NCI-H2081 treated with DMSO at 0.1 percent for 48 hours (cell line): ENCODE measurements around the gene WDR47.
A peak's percentile ranks its signal among the peaks of the same experiment; 100 is the strongest.
"Not testable (repeated sequence)": the region's sequence is repeated elsewhere in the genome, so short reads cannot be mapped to it uniquely, and the experiment has no call there.

Source experiments
- DNase-seq: peaks from one replicate; lab custom pipeline; 2025; lab: John Stamatoyannopoulos, UW

The WDR47 gene

DNA sequence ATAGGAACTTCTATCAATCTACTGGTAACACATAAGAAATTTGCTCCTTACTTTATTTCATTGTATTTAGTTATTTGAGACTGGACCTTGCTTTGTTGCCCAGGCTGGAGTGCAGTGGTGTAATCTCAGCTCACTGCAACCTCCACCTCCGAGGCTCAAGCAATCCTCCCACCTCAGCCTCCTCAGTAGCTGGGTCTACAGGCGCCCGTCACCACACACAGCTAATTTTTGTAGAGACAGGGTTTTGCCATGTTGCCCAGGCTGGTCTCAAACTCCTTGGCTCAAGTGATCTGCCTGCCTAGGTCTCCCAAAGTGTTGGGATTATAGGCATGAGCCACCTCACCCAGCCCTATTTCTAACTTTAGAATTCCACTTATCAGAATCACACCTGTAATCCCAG is 10.2 kb upstream of the WDR47 start:
- not testable (repeated sequence) for DNase-seq

DNA sequence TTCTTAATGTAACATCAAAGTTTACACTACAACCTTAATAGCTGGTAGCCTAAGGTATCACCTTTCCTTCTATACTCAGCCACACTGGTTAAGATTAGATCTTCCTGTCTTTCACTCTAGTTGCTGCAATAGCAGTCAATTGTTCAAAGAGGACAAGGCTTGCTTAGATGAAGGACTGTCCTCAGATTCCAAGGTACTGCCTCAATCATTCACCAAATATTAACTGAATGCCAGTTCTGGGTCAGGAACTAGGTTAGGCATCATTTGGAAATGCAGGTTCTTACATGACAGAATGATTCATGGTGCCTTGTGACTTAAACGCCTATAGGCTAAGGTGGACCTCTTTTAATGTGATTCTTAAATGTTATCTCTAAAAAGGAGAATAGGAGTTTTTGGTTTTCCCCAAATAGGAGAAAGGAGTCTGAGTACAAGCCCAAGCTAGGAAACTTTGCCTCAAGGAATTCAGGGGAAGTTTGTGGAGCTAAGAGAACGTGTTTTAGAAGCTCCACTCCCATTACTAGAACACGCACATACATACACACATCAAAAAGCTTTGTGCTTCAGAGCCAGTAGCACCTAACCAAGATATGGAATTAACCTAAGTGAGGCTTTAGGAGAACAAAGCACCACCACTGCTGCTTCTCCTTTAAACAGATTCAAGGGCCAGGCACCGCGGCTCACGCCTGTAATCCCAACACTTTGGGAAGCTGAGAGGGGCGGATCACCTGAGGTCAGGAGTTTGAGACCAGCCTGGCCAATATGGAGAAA is 8.5 kb upstream of the WDR47 start:
- no peak for DNase-seq

DNA sequence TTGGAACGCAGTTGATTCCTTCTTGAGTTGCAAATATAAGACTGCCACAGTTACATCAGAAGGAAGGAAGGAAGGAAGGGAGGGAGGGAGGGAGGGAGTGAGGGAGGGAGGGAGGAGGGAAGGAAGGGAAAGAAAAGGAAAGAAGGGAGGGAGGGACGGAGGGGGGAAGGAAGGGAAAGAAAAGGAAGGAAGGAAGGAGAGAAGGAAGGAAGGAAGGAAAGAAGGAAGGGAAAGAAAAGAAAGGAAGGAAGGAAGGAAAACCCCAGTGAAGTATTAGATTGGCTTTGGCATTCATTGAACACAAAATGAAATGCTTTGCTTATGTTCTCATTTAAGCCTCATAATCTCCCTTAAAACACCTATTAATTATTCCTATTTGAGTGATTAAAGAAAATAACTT is 6.4 kb upstream of the WDR47 start:
- DNase-seq: no peak

DNA sequence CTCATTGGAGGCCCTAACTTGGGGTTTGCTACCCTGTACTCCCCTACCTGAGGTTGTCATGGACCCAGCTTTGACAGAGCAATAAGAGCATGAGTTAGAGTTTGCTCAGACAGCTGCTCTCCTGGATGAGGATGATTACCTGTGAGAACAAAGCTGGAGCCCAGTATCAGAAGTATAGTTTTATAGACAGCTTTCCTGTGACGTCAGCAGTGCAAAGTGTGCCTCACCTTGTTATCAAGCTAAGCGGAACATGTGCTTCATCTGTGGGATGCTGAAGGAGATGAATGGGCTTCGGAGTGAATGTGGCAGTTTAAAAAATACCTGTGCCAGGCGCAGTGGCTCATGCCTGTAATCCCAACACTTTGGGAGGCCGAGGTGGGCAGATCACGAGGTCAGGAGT is 5.4 kb upstream of the WDR47 start:
- DNase-seq: no peak

DNA sequence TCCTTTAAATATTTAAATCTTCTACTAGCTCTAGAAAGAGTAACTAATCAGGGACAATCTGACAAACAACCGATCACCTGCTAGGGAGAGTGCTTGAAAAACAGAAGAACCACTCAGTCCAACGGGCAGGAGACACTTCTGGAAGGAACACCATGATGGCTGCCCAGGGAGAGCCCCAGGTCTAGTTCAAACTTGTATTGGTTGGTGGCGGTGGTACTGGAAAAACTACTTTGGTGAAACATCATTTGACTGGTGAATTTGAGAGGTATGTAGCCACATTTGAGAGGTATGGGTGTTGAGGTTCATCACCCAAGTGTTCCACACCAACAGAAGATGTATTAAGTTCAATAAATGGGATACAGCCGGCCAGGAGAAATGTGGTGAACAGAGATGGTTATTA is 4.8 kb upstream of the WDR47 start:
- DNase-seq: no peak

DNA sequence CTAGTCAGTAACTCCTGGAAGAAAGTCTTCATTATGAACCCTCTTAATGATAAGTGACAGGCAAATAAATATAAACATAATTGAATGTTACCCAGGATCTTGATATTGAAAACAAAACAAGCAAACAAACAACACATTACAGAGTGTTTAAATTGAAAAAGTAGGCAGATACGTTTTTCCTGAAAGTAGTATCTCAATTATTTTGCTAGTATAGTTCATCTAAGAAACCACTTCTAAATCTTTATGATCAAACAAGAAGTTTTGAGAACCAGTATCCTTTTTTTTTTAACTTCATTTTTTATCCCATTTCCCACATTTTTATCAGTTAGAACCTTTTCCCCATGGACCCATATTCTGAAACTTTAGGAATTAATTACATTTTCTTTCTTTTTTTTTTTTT is 3.7 kb upstream of the WDR47 start:
- no peak for DNase-seq

DNA sequence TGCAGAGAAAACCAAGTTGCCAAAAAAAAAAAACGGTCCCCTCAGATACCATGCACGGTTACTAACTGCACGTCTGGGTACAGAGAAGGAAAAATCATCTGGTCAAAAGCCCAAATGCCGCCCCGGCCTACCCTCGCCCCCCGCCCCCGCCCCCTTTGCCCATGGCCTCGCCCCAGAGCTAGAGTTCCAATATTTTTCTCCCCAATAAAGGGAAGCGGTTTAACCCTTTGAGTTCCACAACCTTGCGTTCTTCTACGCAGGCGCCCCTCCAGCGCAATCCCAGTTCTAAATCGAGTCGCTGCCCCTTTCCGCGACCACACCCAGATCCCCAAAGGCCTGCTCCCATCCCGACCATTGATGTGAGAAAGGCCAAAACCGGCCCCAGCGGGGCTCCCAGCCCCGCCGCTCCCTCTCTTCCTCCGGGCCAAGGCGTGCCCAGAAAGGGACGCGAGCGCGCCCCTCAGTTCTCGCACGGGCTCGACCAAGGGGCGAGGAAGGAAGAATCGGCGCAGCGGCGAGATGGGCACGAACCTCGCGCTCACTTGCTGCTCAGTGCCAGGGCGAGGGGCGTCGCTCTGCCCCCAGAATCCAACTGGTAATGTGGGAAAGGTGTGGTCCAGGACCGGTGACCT is 797 bp downstream of the WDR47 start:
- DNase-seq: no peak

DNA sequence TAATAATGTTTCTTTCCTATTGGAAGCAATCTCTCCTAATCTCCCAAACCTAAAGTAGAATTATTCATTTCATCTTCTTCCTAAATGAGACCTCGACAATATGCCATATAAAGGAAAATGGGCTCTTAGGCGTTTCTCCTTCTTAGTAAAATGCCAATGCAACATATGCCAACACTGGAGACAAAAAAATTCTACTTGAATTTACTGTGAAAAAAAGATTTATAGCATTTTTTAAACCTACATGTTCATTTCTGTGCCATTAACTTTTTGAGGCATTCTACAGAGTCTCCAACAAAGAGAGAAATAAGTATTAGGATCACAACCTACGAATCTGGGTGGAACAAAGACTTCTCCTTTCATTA is 1.3 kb downstream of the WDR47 start:
- DNase-seq: no peak

DNA sequence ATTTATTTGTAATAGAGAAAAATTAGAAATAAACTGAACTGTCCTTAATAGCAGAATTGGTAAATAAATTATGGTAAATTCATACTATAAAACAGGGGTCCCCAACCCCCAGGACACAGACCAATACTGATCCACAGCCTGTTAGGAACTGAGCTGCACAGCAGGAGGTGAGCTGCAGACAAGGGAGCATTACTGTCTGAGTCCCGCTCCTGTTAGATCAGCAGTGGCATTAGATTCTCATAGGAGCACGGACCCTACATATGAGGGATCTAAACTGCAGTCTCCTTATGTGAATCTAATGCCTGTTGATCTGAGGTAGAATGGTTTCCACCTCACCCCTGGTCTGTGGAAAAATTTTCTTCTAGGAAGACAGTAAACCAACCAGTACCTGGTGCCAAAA is 7.5 kb downstream of the WDR47 start:
- no peak for DNase-seq

DNA sequence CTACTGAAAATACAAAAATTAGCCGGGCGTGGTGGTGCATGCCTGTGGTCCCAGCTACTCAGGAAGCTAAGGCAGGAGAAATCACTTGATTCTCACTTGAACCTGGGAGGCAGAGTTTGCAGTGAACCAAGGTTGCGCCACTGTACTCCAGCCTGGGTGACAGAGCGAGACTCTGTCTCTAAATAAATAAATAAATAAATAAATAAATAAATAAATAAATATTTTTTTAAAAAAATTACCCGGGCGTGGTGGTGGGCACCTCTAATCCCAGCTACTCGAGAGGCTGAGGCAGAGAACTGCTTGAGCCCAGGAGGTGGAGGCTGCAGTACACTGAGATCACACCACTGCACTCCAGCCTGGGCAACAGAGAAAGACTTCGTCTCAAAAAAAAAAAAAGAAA is 12.4 kb downstream of the WDR47 start:
- not testable (repeated sequence) for DNase-seq

DNA sequence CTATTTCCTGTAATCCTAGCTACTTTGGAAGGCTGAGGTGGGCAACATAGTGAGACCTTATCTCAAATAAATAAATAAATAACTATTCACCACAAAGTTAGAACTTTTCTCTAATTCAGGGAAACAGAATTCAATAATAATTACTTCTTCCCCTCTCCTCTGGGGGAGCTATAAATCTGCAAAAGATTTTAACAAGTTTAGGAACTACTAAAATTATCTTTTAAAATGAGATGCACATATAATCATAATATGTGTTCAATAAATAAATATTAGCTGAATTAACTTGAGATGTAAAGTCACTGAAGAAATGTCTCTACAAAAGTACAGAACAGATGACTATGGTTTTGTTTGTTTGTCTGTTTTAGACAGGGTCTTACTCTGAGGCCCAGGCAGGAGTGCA is 14.1 kb downstream of the WDR47 start:
- no peak for DNase-seq

DNA sequence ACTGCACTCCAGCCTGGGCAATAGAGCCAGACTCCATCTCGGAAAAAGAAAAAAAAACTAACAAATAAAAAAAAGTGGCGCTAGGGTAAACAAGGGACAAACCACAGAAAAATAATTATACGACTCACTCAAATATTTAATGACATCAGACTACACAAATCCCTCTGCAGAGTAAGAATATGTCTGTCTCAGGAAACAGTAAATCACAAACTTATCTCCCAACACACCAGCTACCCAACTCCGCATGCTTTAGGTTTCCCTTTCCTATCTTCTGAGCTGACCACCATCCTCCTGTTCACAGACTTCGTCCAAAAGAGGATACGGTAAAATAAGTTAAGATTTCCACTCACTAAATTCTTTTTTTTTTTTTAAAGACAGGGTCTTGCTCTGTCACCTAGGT is 16.2 kb downstream of the WDR47 start:
- no peak for DNase-seq

DNA sequence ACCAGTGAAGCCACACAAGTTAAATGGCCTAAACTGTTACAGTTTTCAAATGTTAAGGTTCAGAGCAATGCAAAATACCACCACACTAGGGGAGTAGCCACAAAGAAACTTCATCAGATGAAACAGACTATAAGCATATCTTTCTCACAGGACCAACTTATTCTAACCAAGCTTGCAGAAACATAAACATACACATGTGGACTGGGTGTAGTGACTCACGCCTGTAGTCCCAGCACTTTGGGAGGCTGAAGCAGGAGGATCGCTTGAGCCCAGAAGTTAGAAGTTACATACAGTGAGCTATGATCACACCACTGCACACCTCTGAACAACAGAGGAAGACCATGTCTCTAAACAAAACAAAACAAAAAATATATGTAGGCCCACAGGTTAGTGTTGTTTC is 17.3 kb downstream of the WDR47 start:
- DNase-seq: no peak

DNA sequence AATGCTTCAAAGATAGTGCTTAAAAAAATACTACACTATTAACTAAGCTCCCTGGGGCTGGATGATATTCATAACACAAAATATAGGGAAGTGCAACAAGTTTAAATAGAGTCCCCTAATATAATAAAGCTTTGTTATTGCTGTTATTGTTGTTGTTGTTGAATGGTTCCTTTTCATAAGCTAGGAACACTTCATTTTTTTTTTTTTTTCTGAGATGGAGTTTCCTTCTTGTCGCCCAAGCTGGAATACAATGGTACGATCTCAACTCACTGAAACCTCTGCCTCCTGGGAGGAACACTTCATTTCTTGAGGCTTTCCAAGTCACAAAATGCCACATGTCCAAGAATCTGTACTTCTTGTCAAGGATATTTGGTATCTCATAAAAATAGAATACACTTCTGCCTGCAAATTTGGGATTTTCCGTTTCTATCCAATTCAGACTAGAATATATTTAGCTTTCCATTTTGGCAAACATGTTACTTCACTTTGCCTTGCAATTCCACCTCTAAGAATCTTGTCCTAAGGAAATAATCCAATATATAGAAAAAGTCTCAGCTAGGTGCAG is 21.1 kb downstream of the WDR47 start:
- no peak for DNase-seq

DNA sequence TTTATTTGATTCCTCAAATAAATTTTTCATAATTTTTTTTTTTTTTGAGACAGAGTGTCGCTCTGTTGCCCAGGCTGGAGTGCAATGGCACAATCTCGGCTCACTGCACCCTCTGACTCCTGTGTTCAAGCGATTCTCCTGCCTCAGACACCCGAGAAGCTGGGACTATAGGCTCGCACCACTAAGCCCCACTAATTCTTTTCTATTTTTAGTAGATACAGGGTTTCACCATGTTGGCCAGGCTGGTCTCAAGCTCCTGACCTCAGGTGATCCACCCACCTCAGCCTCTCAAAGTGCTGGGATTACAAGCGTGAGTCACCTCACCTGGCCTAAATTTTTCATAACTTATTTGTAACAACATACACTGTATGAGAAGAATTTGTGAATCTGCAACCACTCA is 24.2 kb downstream of the WDR47 start:
- not testable (repeated sequence) for DNase-seq

DNA sequence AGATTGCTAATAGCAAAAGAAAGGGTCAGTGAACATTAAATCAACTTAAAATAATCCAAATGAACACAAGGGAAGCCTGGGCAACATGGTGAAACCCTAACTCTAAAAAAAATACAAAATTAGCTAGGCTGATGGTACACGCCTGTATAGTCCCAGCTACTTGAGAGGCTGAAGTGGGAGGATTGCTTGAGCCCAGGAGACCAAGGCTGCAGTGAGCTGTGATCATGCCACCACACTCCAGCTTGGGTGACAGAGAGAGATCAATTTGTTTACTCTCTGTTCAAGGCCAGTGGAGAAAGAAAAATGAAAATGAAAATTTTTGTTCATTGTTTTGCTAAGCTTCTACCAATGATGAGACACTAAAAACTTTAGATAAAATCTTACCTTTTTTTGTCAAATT is 24.8 kb downstream of the WDR47 start:
- DNase-seq: no peak

DNA sequence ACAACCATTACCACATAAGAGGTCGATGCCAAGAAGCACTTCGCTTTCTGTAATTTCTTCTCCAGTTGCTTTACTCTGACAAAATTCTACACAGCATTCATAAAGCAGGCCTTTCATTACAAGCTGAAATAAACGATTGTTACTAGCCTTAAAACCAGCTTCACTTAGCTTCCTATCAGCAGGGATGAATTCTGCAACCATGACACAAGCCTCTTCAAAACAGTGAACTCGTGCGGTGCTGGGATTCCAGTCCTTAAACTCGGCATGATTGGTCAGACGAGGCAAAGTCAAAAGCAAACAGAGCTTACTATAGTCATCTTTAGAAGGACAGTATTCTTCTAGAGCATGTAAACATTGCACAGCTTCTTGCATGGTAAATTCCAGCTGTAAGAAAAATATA is 30.6 kb downstream of the WDR47 start:
- no peak for DNase-seq

DNA sequence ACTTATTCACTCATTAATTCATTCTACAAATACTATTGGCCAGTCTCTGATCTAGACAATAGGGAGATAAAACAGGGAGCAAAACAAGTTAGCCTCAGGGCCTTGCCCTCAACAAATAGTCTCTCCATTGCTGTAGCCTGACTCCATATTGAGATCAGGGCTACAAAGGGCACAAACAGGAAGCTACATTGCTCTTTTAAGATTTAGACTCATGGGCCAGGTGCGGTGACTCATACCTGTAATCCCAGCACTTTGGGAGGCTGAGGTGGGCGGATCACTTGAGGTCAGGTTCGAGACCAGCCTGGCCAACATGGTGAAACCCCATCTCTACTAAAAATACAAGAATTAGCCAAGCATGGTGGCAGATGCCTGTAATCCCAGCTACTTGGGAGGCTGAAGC is 45.3 kb downstream of the WDR47 start:
- DNase-seq: not testable (repeated sequence)

DNA sequence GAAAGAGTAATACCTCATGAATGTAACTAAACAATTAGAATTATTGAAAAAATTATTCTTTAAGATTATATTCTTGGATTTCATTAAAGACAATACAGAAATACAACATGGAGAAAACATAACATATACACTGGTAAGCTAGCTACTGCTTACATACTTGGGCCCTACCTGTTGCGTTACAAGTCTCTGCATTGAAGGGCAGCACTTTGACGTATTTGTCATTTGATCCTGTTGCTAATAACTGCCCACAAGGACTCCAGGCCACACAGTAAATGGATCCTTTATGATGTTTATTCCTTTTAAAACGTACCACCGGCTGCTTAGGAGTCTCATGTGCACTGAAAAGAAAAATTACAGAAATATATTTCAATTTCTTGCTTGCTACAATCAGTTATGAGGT is 58.8 kb downstream of the WDR47 start:
- DNase-seq: no peak

DNA sequence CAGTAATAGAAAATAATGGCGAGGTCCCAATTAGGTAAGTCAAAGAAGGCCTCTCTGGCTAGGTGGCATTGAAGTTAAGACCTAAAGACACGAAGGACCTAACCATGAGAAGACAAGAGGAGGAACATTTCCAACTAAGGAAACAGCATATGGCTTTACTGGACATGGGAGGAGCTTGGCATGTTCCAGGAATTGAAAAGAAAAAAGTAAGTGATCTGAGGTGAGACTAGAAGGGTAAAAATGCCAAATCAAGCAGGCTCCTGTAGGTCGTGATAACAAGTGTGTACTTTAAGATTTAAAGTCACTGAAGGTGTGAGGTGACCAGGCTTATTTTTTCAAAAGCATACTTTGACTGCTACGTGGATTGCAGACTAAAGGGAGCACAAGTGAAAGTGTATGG is 65.2 kb downstream of the WDR47 start:
- no peak for DNase-seq

DNA sequence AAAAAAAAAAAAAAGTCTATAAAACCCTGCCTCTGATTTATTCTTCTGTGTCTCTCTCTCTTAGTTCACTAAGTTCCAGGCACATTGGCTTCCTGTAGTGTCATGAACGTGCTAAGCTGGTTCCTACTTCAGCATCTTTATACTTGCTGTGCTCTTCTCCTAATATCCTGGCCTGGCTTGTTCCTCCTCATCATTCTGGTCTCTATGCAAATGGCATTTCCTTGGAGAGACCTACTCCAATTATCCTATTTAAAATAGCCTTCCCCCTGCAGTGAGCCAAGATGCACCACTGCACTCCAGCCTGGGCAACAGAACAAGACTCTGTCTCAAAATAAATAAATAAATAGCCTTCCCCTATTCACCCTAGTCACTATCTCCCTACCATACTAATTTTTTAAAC is 69.0 kb downstream of the WDR47 start:
- DNase-seq: no peak

DNA sequence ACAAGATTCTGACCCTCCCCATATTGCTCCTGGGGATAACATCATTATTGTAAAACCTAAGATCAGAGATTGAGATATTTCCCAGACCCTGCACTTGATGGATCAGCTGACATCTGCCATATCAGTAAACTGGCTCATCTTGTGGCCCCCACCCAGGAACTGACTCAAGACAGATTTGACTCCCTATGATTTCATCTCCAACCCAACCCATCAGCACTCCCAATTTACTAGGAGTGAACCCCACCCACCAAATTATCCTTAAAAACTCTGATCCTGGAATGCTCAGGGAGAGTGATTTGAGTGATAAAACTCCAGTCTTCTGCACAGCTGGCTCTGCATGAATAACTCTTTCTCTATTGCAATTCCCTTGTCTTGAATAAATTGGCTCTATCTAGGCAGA is 72.6 kb downstream of the WDR47 start:
- DNase-seq: no peak

DNA sequence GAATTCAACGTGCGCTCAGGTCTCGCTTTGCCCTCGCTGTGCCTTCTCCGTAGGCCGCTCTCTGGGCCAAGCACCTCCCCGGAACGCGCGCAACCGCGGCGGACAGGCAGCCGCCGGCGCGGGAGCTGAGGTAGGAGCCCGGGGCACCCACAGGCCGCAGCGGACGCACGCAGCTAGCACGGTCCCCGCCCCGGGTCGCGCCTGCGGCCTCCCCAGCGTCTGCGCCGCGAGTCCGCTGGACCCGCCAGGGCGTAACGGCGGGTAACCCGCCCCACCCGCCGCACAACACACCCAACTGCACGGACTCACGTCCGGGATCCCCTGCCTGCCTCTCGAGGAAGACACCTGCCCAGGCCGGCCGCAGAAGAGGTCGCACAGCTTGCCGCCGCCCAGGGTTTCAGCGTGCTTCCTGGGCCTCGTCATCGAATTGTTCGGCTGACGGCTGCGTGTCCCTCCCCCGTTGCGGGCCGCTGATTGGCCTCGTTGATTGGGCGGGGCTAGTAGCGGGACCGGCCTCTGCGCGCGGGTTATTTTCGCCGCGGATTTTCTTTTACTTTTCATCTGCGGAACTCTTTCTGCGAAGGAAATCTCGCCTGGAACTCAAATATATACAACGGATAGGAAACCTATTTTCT is 78.7 kb downstream of the WDR47 start, which contains the start of gene CLCC1:
TSS of gene CLCC1 (minus strand) at position 433 of the 635 bp plus-strand sequence. CDS start 13,047 bp downstream, outside the sequence.
- DNase-seq: peak; percentile 36
